Naive B cell (primary cell): Measurements from ENCODE around the gene RDH11. TPM values are rescaled to one million over a fixed set of nuclear protein-coding genes. Genes with fewer than 3 reads are reported as not detected.

Experiments
- ATAC-seq, 2 donors: fragments of 150-1000 bp; cut with Tn5 transposase; 2 replicates each; pipeline ENCODE4 v1.10.0; 2021; ENCODE audit warnings: low read depth in 2 of 2, mild to moderate bottlenecking in 2 of 2, moderate library complexity in 2 of 2
- DNase-seq: peaks from one replicate; pipeline ENCODE4 v3.0.0; 2022
- H3K27ac Mint-ChIP-seq, 6 donors: one replicate each; pipeline ENCODE4 v1.8.0; 2020 to 2022; ENCODE audit warnings: mild to moderate bottlenecking in 6 of 6, mixed read lengths in 6 of 6, moderate library complexity in 5 of 6, inconsistent platforms in 2 of 6
- H3K27me3 Mint-ChIP-seq, 3 donors: one replicate each; pipeline ENCODE4 v1.8.0; 2021 to 2022; ENCODE audit warnings: mixed read lengths in 3 of 3, mild to moderate bottlenecking in 1 of 3
- H3K36me3 Mint-ChIP-seq, 2 donors: one replicate each; pipeline ENCODE4 v1.8.0; 2020 to 2022; ENCODE audit warnings: mixed read lengths in 2 of 2, inconsistent platforms in 1 of 2, mild to moderate bottlenecking in 1 of 2
- H3K4me1 Mint-ChIP-seq, 3 donors: one replicate each; pipeline ENCODE4 v1.8.0; 2020 to 2022; ENCODE audit warnings: mixed read lengths in 3 of 3, inconsistent platforms in 1 of 3, mild to moderate bottlenecking in 1 of 3, moderate library complexity in 1 of 3
- H3K4me3 Mint-ChIP-seq, 8 donors: one replicate each; pipeline ENCODE4 v1.8.0; 2020 to 2022; ENCODE audit warnings: mild to moderate bottlenecking in 8 of 8, mixed read lengths in 8 of 8, moderate library complexity in 8 of 8, inconsistent platforms in 2 of 8
- H3K9me3 Mint-ChIP-seq, 7 donors: one replicate each; pipeline ENCODE4 v1.8.0; 2020 to 2022; ENCODE audit warnings: mixed read lengths in 7 of 7, mild to moderate bottlenecking in 5 of 7, inconsistent platforms in 2 of 7, moderate library complexity in 1 of 7
- polyA plus RNA-seq, 6 donors: library from polyadenylated mRNA; unstranded; fragments of 300-500 nt; fragmentation: Illumina TruSeq; gene quantifications; one replicate each; pipeline ENCODE4 v1.2.3, GENCODE V29; 2021; ENCODE audit warnings: low read depth in 6 of 6

Gene RDH11
- polyA plus RNA-seq, 6 donors from 2014 or later: 47.2 to 107 (median 56.9) TPM

- Mint-ChIP-seq H3K9me3 (no peaks in the 10 kb centered on the region), H3K4me3 (no peak overlapping the region), H3K27ac (peak overlapping the region in 1 of 6 donors; percentile 43), H3K27me3 (no peaks in the 10 kb centered on the region), H3K36me3 (peaks cover 5 to 7% of the 10 kb centered on the region in 2 donors), H3K4me1 (peaks cover 0 to 5% (median 3%) of the 10 kb centered on the region in 3 donors)
- DNase-seq: no peak
- no peak for ATAC-seq
Observed at GRCh38 chr14:67633451-67634147, 62.0 kb downstream of the RDH11 start.

GRCh38 chr14:67630938-67631337 lies 64.6 kb downstream of the RDH11 start:
- ATAC-seq (no peak), DNase-seq (no peak)
- Mint-ChIP-seq H3K4me3 (no peak overlapping the region), H3K27me3 (no peaks in the 10 kb centered on the region), H3K4me1 (peaks cover 0 to 5% (median 3%) of the 10 kb centered on the region in 3 donors), H3K27ac (no peak overlapping the region), H3K9me3 (no peaks in the 10 kb centered on the region), H3K36me3 (peaks cover 5 to 7% of the 10 kb centered on the region in 2 donors)

GRCh38 chr14:67630186-67630585 lies 65.4 kb downstream of the RDH11 start:
- peaks cover 5 to 7% of the 10 kb centered on the region in 2 donors for H3K36me3 Mint-ChIP-seq
- no peak overlapping the region for H3K4me3 Mint-ChIP-seq
- DNase-seq: no peak
- H3K9me3 Mint-ChIP-seq: no peaks in the 10 kb centered on the region
- no peak for ATAC-seq
- H3K4me1 Mint-ChIP-seq: peaks cover 0 to 5% (median 3%) of the 10 kb centered on the region in 3 donors
- no peaks in the 10 kb centered on the region for H3K27me3 Mint-ChIP-seq
- no peak overlapping the region for H3K27ac Mint-ChIP-seq

GRCh38 chr14:67627519-67627918 lies 68.0 kb downstream of the RDH11 start:
- ATAC-seq (no peak), DNase-seq (no peak)
- Mint-ChIP-seq H3K36me3 (no peaks in the 10 kb centered on the region), H3K4me3 (no peak overlapping the region), H3K27me3 (no peaks in the 10 kb centered on the region), H3K9me3 (no peaks in the 10 kb centered on the region), H3K4me1 (peaks cover 0 to 5% (median 0%) of the 10 kb centered on the region in 3 donors), H3K27ac (no peak overlapping the region)

Other genes with a start within 250 kb of the RDH11 start
- 10 to 100 TPM in 2 of 6 donors, 1 to 10 TPM in 4; 5.5 to 15.8 (median 8.7) TPM for gene TMEM229B, start 207.0 kb downstream of the RDH11 start, polyA plus RNA-seq
- gene PLEKHH1, start 162.5 kb downstream of the RDH11 start, polyA plus RNA-seq: under 1 TPM in 2 of 6 donors, not detected in 4; 0.13 to 0.28 TPM
- gene PIGH, start 95.5 kb downstream of the RDH11 start, polyA plus RNA-seq: 10 to 100 TPM; 26.2 to 48.4 (median 38.6) TPM
- 1 to 10 TPM in 3 of 6 donors, under 1 TPM in 2, not detected in 1; 0.70 to 1.4 (median 1.1) TPM for gene ARG2, start 75.8 kb downstream of the RDH11 start, polyA plus RNA-seq
- 10 to 100 TPM; 55.8 to 84.7 (median 61.4) TPM for gene VTI1B, start 21.1 kb downstream of the RDH11 start, polyA plus RNA-seq
- gene RDH12, start 6.1 kb upstream of the RDH11 start, polyA plus RNA-seq: not detected
- 1 to 10 TPM in 5 of 6 donors, under 1 TPM in 1; 0.09 to 6.2 (median 2.7) TPM for gene ZFYVE26, start 120.8 kb upstream of the RDH11 start, polyA plus RNA-seq
- 10 to 100 TPM; 27.4 to 37.2 (median 31.8) TPM for gene RAD51B, start 124.0 kb upstream of the RDH11 start, polyA plus RNA-seq